GM19438 (cell line): ENCODE data around the gene WEE2.
"Not testable (repeated sequence)": the region's sequence is repeated elsewhere in the genome, so short reads cannot be mapped to it uniquely, and the experiment has no call there.

ENCODE experiments used
- ATAC-seq: cut with Tn5 transposase; IDR thresholded peaks from one replicate; pipeline ENCODE4 v1.9.1; 2021; ENCODE audit warnings: low read depth; ENCODE audit not compliant: unreplicated experiment

WEE2 gene

DNA sequence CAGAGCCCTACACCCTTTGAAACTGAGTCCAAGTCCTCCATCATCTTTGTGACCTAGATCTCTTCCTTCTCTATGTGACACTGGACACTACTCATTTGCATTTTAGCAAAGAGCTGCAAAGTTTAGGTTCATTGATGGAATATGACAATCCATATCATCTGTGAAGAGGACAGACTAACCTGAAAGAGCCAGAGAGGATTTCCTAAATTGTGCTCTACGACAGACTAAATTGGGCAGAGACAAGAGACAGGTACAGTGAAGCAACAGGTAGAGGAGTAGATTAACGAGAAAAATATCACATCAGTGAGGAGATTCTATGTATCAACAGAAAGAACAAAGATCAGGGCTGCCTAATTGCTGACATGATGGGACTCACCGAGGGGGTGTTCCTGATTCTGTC is 55.6 kb downstream of the WEE2 start, which contains the start of gene TAS2R3:
TAS2R3 (plus strand) TSS at position 301 of the 400 bp plus-strand sequence; CDS start at position 363, 62 bp downstream.
- ATAC-seq = no peak

GRCh38 chr7:141770083-141770583 is 62.0 kb downstream of the WEE2 start:
- not testable (repeated sequence) for ATAC-seq

- ATAC-seq = no peak
Measured at GRCh38 chr7:141776374-141776773, 68.2 kb downstream of the WEE2 start, which contains the start of gene TAS2R4. TSS of gene TAS2R4 (plus strand) at chr7:141776674. CDS start at chr7:141778489, 1,815 bp downstream.
